CD4-positive, alpha-beta T cell (primary cell): ENCODE results near the gene MRPS31. TPM values are rescaled to one million over a fixed set of nuclear protein-coding genes. Genes with fewer than 3 reads are reported as not detected.

Experiments used
- ATAC-seq: fragments of 200-7000 bp; cut with Tn5 transposase; one replicate; pipeline ENCODE4 v1.10.0; 2022; ENCODE audit warnings: mild to moderate bottlenecking; ENCODE audit not compliant: poor library complexity
- CTCF ChIA-PET: fragments of 350-600 bp; sonication (Branson Sonifier 250); formaldehyde crosslinking; loops from one replicate; lab custom pipeline; 2021; ENCODE audit warnings: antibody characterized with exemption, inconsistent platforms; lab: Charles Lee
- POLR2A ChIA-PET: fragments of 350-600 bp; sonication (Branson Sonifier 250); formaldehyde crosslinking; loops from one replicate; lab custom pipeline; 2021; ENCODE audit warnings: antibody characterized with exemption, inconsistent platforms; lab: Charles Lee
- DNase-seq, 14 experiments: peaks; one replicate each; pipeline ENCODE4 v3.0.0-alpha.2; 2013 to 2020; ENCODE audit warnings: mixed read lengths in 2 of 14
- H3K27ac ChIP-seq, 2 donors: one replicate each; pipeline versions ENCODE4 v1.5.1 to v1.7.0; 2013; ENCODE audit warnings: low read length in 2 of 2, low read depth in 1 of 2, mild to moderate bottlenecking in 1 of 2
- H3K27me3 ChIP-seq, 2 experiments: 1 replicate in 1 of 2; 2 replicates in 1 of 2; pipeline versions ENCODE4 v1.6.1 to v1.7.0; 2013; ENCODE audit warnings: low read length in 2 of 2, control low read depth in 1 of 2, mild to moderate bottlenecking in 1 of 2, moderate library complexity in 1 of 2; ENCODE audit not compliant: insufficient read depth in 2 of 2, control insufficient read depth in 1 of 2
- H3K36me3 ChIP-seq: one replicate; pipeline ENCODE4 v1.6.1; 2013; ENCODE audit warnings: low read length, control low read depth; ENCODE audit not compliant: insufficient read depth
- H3K4me1 ChIP-seq: one replicate; pipeline ENCODE4 v1.6.1; 2013; ENCODE audit warnings: low read length, control low read depth; ENCODE audit not compliant: insufficient read depth
- H3K4me3 ChIP-seq: one replicate; pipeline ENCODE4 v1.5.1; 2013; ENCODE audit warnings: mild to moderate bottlenecking, low read length, moderate library complexity
- H3K9me3 ChIP-seq, 2 experiments: 1 replicate in 1 of 2; 2 replicates in 1 of 2; pipeline versions ENCODE4 v1.6.1 to v1.7.0; 2013; ENCODE audit warnings: low read length in 2 of 2, mild to moderate bottlenecking in 2 of 2, control low read depth in 1 of 2, moderate library complexity in 1 of 2; ENCODE audit not compliant: control insufficient read depth in 1 of 2, insufficient read depth in 1 of 2
- H3K27ac Mint-ChIP-seq: one replicate; pipeline ENCODE4 v1.8.0; 2020; ENCODE audit warnings: mixed read lengths
- H3K27me3 Mint-ChIP-seq: one replicate; pipeline ENCODE4 v1.8.0; 2021; ENCODE audit warnings: mixed read lengths
- H3K36me3 Mint-ChIP-seq: one replicate; pipeline ENCODE4 v1.8.0; 2021; ENCODE audit warnings: low read depth, mixed read lengths
- H3K4me1 Mint-ChIP-seq: one replicate; pipeline ENCODE4 v1.8.0; 2021; ENCODE audit warnings: low read depth, mixed read lengths
- H3K4me3 Mint-ChIP-seq: one replicate; pipeline ENCODE4 v1.8.0; 2020; ENCODE audit warnings: mild to moderate bottlenecking, mixed read lengths
- H3K9me3 Mint-ChIP-seq: one replicate; pipeline ENCODE4 v1.8.0; 2020; ENCODE audit warnings: mixed read lengths
- intact Hi-C, 2 experiments: fragments of 100-400 bp; cut with DNase I in 1 of 2; cut with micrococcal nuclease in 1 of 2; formaldehyde crosslinking; loops; one replicate each; pipeline versions ENCODE4 v1.15.1 to v1.9.0; 2023 to 2025; cut with DNase I, micrococcal nuclease
- total RNA-seq, 174 experiments: library from RNA in 2 of 174; stranded (reverse) in 2 of 174; gene quantifications; one replicate each; pipeline ENCODE4 v1.2.3 and lab custom pipeline; 2021 to 2026
- TF ChIP-seq, protein P1 (sequence below): fragments of 200-600 bp; IDR thresholded peaks from one replicate; pipeline ENCODE4 v1.8.0; 2022; ENCODE audit warnings: antibody characterized with exemption, mild to moderate bottlenecking

MRPS31 gene
- total RNA-seq, 2 experiments from 2014 or later: 8.3 to 9.5 TPM

DNA sequence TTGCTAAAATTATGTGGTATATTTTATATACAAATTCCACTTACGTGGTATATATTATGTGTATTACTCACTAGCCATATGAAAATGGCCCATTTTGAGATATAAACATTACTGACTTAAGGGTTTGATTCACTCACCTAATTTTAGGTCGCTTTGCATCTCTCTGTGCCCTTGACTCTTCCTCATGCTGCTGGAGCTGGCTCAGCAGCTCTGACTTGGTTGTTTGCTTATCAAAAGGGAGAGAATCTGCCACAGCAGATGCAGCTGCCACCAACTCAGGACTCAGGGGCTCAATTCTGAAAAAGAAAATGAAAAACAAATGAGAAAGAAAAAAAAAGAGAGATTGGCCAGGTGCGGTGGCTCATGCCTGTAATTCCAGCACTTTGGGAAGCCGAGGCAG, 12.2 kb downstream of the MRPS31 start:
- DNase-seq: no peak
- ChIA-PET CTCF (no interaction called here), POLR2A (no interaction called here)
- no peak for ATAC-seq
- Histone ChIP-seq H3K4me3 (no peak overlapping the region), H3K27ac (no peak overlapping the region), H3K36me3 (peaks cover 62% of the 10 kb centered on the region), H3K27me3 (no peaks in the 10 kb centered on the region), H3K4me1 (no peaks in the 10 kb centered on the region), H3K9me3 (no peaks in the 10 kb centered on the region)
- H3K4me1 Mint-ChIP-seq: peaks cover 18% of the 10 kb centered on the region
- no peak overlapping the region for H3K4me3 Mint-ChIP-seq
- no peaks in the 10 kb centered on the region for H3K27me3 Mint-ChIP-seq
- TF ChIP-seq, protein P1, sequence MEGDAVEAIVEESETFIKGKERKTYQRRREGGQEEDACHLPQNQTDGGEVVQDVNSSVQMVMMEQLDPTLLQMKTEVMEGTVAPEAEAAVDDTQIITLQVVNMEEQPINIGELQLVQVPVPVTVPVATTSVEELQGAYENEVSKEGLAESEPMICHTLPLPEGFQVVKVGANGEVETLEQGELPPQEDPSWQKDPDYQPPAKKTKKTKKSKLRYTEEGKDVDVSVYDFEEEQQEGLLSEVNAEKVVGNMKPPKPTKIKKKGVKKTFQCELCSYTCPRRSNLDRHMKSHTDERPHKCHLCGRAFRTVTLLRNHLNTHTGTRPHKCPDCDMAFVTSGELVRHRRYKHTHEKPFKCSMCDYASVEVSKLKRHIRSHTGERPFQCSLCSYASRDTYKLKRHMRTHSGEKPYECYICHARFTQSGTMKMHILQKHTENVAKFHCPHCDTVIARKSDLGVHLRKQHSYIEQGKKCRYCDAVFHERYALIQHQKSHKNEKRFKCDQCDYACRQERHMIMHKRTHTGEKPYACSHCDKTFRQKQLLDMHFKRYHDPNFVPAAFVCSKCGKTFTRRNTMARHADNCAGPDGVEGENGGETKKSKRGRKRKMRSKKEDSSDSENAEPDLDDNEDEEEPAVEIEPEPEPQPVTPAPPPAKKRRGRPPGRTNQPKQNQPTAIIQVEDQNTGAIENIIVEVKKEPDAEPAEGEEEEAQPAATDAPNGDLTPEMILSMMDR: no peak
- H3K36me3 Mint-ChIP-seq: peaks cover 78% of the 10 kb centered on the region
- no peak overlapping the region for H3K27ac Mint-ChIP-seq
- intact Hi-C loops: no loop called here
- no peaks in the 10 kb centered on the region for H3K9me3 Mint-ChIP-seq

DNA sequence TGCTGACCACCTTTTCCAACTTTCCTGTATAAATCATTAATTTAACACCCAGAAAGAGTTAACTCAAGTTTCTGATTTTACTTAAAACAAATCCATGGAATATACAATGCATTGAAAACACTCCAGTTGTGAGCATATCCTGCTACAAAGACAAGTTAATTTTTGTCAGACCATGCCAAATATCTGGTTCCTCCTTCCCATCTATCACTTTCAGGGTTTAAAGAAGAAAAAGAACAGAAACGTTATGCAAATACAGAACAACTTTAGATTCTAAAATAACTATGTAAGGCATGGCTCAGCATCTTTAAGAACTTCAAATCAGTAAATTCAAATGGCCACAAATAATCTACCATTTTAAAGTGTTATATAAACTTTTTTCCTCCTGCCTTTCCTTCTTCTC, 14.9 kb downstream of the MRPS31 start:
- Mint-ChIP-seq H3K27ac (no peak overlapping the region), H3K4me3 (no peak overlapping the region), H3K27me3 (no peaks in the 10 kb centered on the region), H3K36me3 (peaks cover 81% of the 10 kb centered on the region), H3K4me1 (peaks cover 4% of the 10 kb centered on the region), H3K9me3 (no peaks in the 10 kb centered on the region)
- CTCF ChIA-PET: no interaction called here
- TF ChIP-seq, protein P1: no peak
- H3K27me3 ChIP-seq: no peaks in the 10 kb centered on the region
- no peak overlapping the region for H3K4me3 ChIP-seq
- no peaks in the 10 kb centered on the region for H3K4me1 ChIP-seq
- ATAC-seq (no peak), DNase-seq (no peak)
- intact Hi-C loops: no loop called here
- POLR2A ChIA-PET: no interaction called here
- no peak overlapping the region for H3K27ac ChIP-seq
- H3K36me3 ChIP-seq: peaks cover 71% of the 10 kb centered on the region
- no peaks in the 10 kb centered on the region for H3K9me3 ChIP-seq

DNA sequence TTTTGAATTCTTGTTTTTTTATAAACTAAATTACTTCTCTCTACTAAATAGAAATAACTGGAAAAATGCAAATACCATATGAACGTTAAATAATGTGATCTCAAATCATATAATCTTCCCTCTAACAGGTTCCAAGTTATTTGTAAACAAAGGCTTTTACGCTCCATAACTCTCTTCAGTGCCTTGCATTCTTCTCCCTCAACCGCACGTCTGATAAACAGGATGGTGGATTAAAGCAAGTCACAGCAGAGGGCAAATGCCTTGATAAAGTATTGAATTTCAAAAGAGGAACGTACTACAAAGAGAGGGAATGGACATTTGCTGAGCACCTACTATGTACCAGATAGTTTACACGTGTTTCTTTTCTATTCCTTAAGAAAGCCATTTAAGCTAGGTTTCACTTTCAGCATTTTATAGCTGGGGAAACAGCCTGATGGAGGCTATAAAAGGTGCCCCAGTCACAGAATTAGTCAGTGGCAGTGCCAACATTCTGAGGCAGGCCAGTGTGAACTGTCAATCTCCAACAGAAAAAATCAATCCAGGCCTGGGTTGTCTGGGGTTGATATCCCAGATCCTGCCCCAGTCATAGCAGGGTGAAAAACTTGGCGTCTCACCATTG, 15.8 kb downstream of the MRPS31 start:
- Mint-ChIP-seq H3K9me3 (no peaks in the 10 kb centered on the region), H3K27ac (no peak overlapping the region), H3K27me3 (no peaks in the 10 kb centered on the region), H3K4me1 (no peaks in the 10 kb centered on the region), H3K36me3 (peaks cover 80% of the 10 kb centered on the region), H3K4me3 (no peak overlapping the region)
- ATAC-seq (no peak), DNase-seq (no peak)
- ChIA-PET CTCF (no interaction called here), POLR2A (no interaction called here)
- H3K4me1 ChIP-seq: no peaks in the 10 kb centered on the region
- no peaks in the 10 kb centered on the region for H3K27me3 ChIP-seq
- no peak overlapping the region for H3K27ac ChIP-seq
- TF ChIP-seq, protein P1: no peak
- intact Hi-C loops: no loop called here
- H3K9me3 ChIP-seq: no peaks in the 10 kb centered on the region
- H3K36me3 ChIP-seq: peaks cover 70% of the 10 kb centered on the region
- H3K4me3 ChIP-seq: no peak overlapping the region
